Bronchial epithelial cell (primary cell): Measurements from ENCODE around the gene SUMF2. TPM values are rescaled to one million over a fixed set of nuclear protein-coding genes. Genes with fewer than 3 reads are reported as not detected.
A peak's percentile ranks its signal among the peaks of the same experiment; 100 is the strongest.
"Not testable (repeated sequence)": the region's sequence is repeated elsewhere in the genome, so short reads cannot be mapped to it uniquely, and the experiment has no call there.

ENCODE experiments used
- DNase-seq: peaks from one replicate; pipeline ENCODE4 v3.0.0-alpha.2; 2010; ENCODE audit warnings: low read depth
- FAIRE-seq: peaks from 2 replicates; lab custom pipeline; 2011; peaks lifted over from hg19 to GRCh38; lab: Jason Lieb, UNC
- H3K27me3 ChIP-seq: 2 replicates; pipeline ENCODE4 v1.5.1; 2011; ENCODE audit warnings: low read length; ENCODE audit not compliant: control insufficient read depth, insufficient read depth
- H3K36me3 ChIP-seq: 2 replicates; pipeline ENCODE4 v1.5.1; 2011; ENCODE audit warnings: low read length; ENCODE audit not compliant: control insufficient read depth, insufficient read depth
- H3K4me3 ChIP-seq: 2 replicates; pipeline ENCODE4 v1.5.1; 2011; ENCODE audit warnings: mild to moderate bottlenecking, low read depth, low read length, control low read depth
- CTCF ChIP-seq: IDR thresholded peaks from 2 replicates; pipeline ENCODE4 v1.5.1; 2011; ENCODE audit warnings: mild to moderate bottlenecking, moderate library complexity, low read length, control low read depth, inconsistent platforms; ENCODE audit not compliant: insufficient read depth, severe bottlenecking
- total RNA-seq: library from RNA; depleted of rRNA; stranded (reverse); fragments of >200 nt; gene quantifications from 2 replicates; pipeline ENCODE4 v1.2.1, GENCODE V29; 2014

Gene SUMF2
- total RNA-seq, 1 donor from 2014 or later = 220 TPM

- FAIRE-seq (no peak), DNase-seq (peak; percentile 55)
- Histone ChIP-seq H3K4me3 (no peak overlapping the region), H3K27me3 (no peaks in the 10 kb centered on the region), H3K36me3 (peaks cover 10% of the 10 kb centered on the region)
- TF ChIP-seq CTCF = no peak
Observed at GRCh38 chr7:56062382-56062781, 1.7 kb upstream of the SUMF2 start.

DNA sequence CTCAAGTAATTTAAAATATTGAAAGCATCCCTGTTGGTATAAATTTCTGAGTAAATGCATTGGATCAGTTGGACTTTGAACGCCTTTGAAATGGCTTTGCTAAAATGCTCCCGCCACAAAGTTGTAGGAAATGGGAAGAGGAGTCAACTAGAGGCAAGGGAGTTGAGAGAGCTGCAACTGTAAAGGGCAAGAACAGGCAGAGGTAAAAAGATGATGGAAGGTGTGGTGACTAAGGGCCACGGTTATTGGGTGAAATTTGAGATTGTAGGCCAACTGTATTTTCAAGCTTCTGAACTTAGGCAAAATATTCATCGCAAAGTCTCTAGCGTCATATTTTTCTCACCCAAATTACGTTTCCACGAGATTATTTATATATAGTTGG is 595 bp upstream of the SUMF2 start:
- Histone ChIP-seq H3K4me3 (no peak overlapping the region), H3K27me3 (no peaks in the 10 kb centered on the region), H3K36me3 (peaks cover 9% of the 10 kb centered on the region)
- TF ChIP-seq CTCF = no peak
- no peak for FAIRE-seq
- DNase-seq = no peak

- H3K27me3 ChIP-seq, DNase-seq, FAIRE-seq, H3K4me3 ChIP-seq: not testable (repeated sequence)
- peaks cover 11% of the 10 kb centered on the region for H3K36me3 ChIP-seq
Observed at GRCh38 chr7:56066376-56066775, 2.3 kb downstream of the SUMF2 start.

- H3K4me3 ChIP-seq = no peak overlapping the region
- peak; percentile 95 for TF ChIP-seq CTCF
- DNase-seq (peak; percentile 59), FAIRE-seq (no peak)
- no peaks in the 10 kb centered on the region for H3K27me3 ChIP-seq
- peaks cover 26% of the 10 kb centered on the region for H3K36me3 ChIP-seq
Observed at GRCh38 chr7:56074371-56074791, 10.3 kb downstream of the SUMF2 start.

DNA sequence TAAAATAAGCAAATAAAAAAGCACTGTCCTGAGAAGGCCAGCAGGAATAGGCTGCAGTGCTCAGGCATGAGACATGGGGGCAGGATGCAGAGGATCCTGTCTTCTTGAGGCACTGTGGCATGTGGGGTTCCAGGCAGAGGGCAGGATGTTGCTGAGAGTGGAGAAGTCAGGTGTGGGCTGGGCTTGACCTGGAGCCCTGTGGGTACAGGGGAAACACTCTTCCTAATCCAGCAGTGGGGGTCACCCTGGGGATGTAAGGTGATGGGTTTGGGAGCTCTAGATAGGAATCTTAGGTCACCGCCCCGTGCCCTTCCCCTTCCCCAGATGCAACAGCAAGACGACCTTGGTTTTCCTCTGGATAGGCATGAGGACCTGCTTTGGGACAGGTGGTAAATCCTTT is 13.6 kb downstream of the SUMF2 start:
- no peak overlapping the region for H3K4me3 ChIP-seq
- FAIRE-seq (no peak), DNase-seq (no peak)
- no peaks in the 10 kb centered on the region for H3K27me3 ChIP-seq
- peaks cover 26% of the 10 kb centered on the region for H3K36me3 ChIP-seq
- no peak for TF ChIP-seq CTCF

DNA sequence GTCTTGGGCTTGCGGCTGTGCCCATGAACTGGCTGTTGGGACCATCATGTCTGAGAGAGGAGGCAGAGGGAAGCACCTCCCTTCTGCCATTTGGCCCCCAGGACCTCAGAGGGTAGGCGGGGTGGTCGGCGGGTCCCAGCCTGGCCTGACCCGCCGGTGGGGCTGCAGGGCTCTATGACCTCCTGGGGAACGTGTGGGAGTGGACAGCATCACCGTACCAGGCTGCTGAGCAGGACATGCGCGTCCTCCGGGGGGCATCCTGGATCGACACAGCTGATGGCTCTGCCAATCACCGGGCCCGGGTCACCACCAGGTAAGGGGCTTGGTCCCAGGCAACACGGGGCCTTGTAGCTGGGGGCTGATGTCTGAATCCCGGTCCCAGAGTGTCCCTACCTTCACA is 14.1 kb downstream of the SUMF2 start:
- DNase-seq (no peak), FAIRE-seq (no peak)
- Histone ChIP-seq H3K36me3 (peaks cover 24% of the 10 kb centered on the region), H3K27me3 (no peaks in the 10 kb centered on the region), H3K4me3 (no peak overlapping the region)
- no peak for TF ChIP-seq CTCF
